ENCODE measurements around the gene WFDC12. TPM values are rescaled to one million over a fixed set of nuclear protein-coding genes. Genes with fewer than 3 reads are reported as not detected.

WFDC12 gene
- polyA plus RNA-seq, 1 donor (not counting 4 experiments of a cell fraction or from before 2014, with no cell fraction given) = 1.8 TPM

- no peak overlapping the region for H2AFZ ChIP-seq (ENCODE audit: control insufficient read depth, low read length)
- peaks cover 5 to 6% of the 10 kb centered on the region in 2 experiments for H3K36me3 ChIP-seq (ENCODE audit: control insufficient read depth in 2 of 2, extremely low read depth in 1 of 2, insufficient read depth in 2 of 2, low read length in 2 of 2)
- H3K4me1 ChIP-seq (ENCODE audit: control insufficient read depth, extremely low read depth, insufficient read depth, low read length) = peaks cover 2% of the 10 kb centered on the region
- H3K9me3 ChIP-seq (ENCODE audit: control insufficient read depth, low read depth, low read length) = no peaks in the 10 kb centered on the region
- no peak overlapping the region for H3K27ac ChIP-seq (ENCODE audit: control insufficient read depth, insufficient read depth, low read length)
- no peaks in the 10 kb centered on the region for H3K9me1 ChIP-seq (ENCODE audit: control insufficient read depth, extremely low read depth, insufficient read depth, low read length)
- no peaks in the 10 kb centered on the region for H3K79me2 ChIP-seq (ENCODE audit: control insufficient read depth, insufficient read depth, low read length)
- TF ChIP-seq CTCF (optimal IDR thresholded peaks at IDR 0.05 in 1 of 3, IDR thresholded peaks at IDR 0.05 in 1 of 3, conservative IDR thresholded peaks at IDR 0.05 in 1 of 3; ENCODE audit: extremely low read depth in 1 of 3, insufficient read depth in 2 of 3, low read length in 3 of 3) = no peak
- no peak for TF ChIP-seq EZH2 (IDR thresholded peaks at IDR 0.05; ENCODE audit: low read length)
- no peak overlapping the region for H3K4me3 ChIP-seq (ENCODE audit: control insufficient read depth in 2 of 3, extremely low read depth in 1 of 3, insufficient read depth in 2 of 3, low read depth in 1 of 3, low read length in 3 of 3)
- DNase-seq (ENCODE audit: low read depth, low spot score) = no peak
- H4K20me1 ChIP-seq (ENCODE audit: control insufficient read depth, extremely low read depth, insufficient read depth, low read length) = no peaks in the 10 kb centered on the region
- no peak overlapping the region for H3K9ac ChIP-seq (ENCODE audit: control insufficient read depth, extremely low read depth, insufficient read depth, low read length)
- dilution Hi-C loops (cut with MboI; ENCODE audit: extremely low pct_ligation_motif_present, low sequenced_read_pairs) = no loop called here
- no peak for FAIRE-seq
- no peak overlapping the region for H3K4me2 ChIP-seq (ENCODE audit: control insufficient read depth, extremely low read depth, insufficient read depth, low read depth, low read length)
- no peaks in the 10 kb centered on the region for H3K27me3 ChIP-seq (ENCODE audit: control insufficient read depth, extremely low read depth, insufficient read depth, low read length)
Measured at GRCh38 chr20:45082468-45082867, 41.8 kb downstream of the WFDC12 start.

GRCh38 chr20:45080867-45081624 is 43.2 kb downstream of the WFDC12 start:
- dilution Hi-C loops (cut with MboI; ENCODE audit: extremely low pct_ligation_motif_present, low sequenced_read_pairs) = no loop called here
- DNase-seq (ENCODE audit: low read depth, low spot score) = no peak
- H3K4me2 ChIP-seq (ENCODE audit: control insufficient read depth, extremely low read depth, insufficient read depth, low read depth, low read length) = no peak overlapping the region
- H2AFZ ChIP-seq (ENCODE audit: control insufficient read depth, low read length) = no peak overlapping the region
- H3K27me3 ChIP-seq (ENCODE audit: control insufficient read depth, extremely low read depth, insufficient read depth, low read length) = no peaks in the 10 kb centered on the region
- H3K79me2 ChIP-seq (ENCODE audit: control insufficient read depth, insufficient read depth, low read length) = no peaks in the 10 kb centered on the region
- H3K27ac ChIP-seq (ENCODE audit: control insufficient read depth, insufficient read depth, low read length) = no peak overlapping the region
- peaks cover 12 to 14% of the 10 kb centered on the region in 2 experiments for H3K36me3 ChIP-seq (ENCODE audit: control insufficient read depth in 2 of 2, extremely low read depth in 1 of 2, insufficient read depth in 2 of 2, low read length in 2 of 2)
- no peak overlapping the region for H3K4me3 ChIP-seq (ENCODE audit: control insufficient read depth in 2 of 3, extremely low read depth in 1 of 3, insufficient read depth in 2 of 3, low read depth in 1 of 3, low read length in 3 of 3)
- FAIRE-seq = peak; percentile 29
- H3K4me1 ChIP-seq (ENCODE audit: control insufficient read depth, extremely low read depth, insufficient read depth, low read length) = no peaks in the 10 kb centered on the region
- no peaks in the 10 kb centered on the region for H3K9me1 ChIP-seq (ENCODE audit: control insufficient read depth, extremely low read depth, insufficient read depth, low read length)
- no peaks in the 10 kb centered on the region for H3K9me3 ChIP-seq (ENCODE audit: control insufficient read depth, low read depth, low read length)
- TF ChIP-seq EZH2 (IDR thresholded peaks at IDR 0.05; ENCODE audit: low read length) (no peak), CTCF (optimal IDR thresholded peaks at IDR 0.05 in 1 of 3, IDR thresholded peaks at IDR 0.05 in 1 of 3, conservative IDR thresholded peaks at IDR 0.05 in 1 of 3; ENCODE audit: extremely low read depth in 1 of 3, insufficient read depth in 2 of 3, low read length in 3 of 3) (peak; percentile 19 to 50 (median 39))
- no peaks in the 10 kb centered on the region for H4K20me1 ChIP-seq (ENCODE audit: control insufficient read depth, extremely low read depth, insufficient read depth, low read length)
- no peak overlapping the region for H3K9ac ChIP-seq (ENCODE audit: control insufficient read depth, extremely low read depth, insufficient read depth, low read length)

Data from keratinocyte (primary cell).